Measurements from ENCODE around the gene PLPP2. TPM values are rescaled to one million over a fixed set of nuclear protein-coding genes. Genes with fewer than 3 reads are reported as not detected.

Gene PLPP2
- total and polyA plus RNA-seq, 9 of the 15 experiments (the other 6 are each of a cell fraction or from before 2014, with no cell fraction given) = 0.51 to 4.4 (median 2.2) TPM; not detected in 1

Other genes starting within 250 kb of the PLPP2 start
- gene OR4F17, start 184.3 kb downstream of the PLPP2 start, total RNA-seq (2014; rRNA removed) = not detected in 2 replicates
- gene OR4F17, start 184.3 kb downstream of the PLPP2 start, total RNA-seq (2014; rRNA removed; fragmentation: Illumina TruSeq; extraction: Trizol) = 0.15 TPM in 1 of 2 replicates, not detected in the other
- not detected in 2 replicates for gene OR4F17, start 184.3 kb downstream of the PLPP2 start, total RNA-seq (2015; rRNA removed; fragmentation: Illumina TruSeq; extraction: Trizol)
- gene OR4F17, start 184.3 kb downstream of the PLPP2 start, total RNA-seq (2021) = not detected in 2 replicates
- not detected in 2 replicates for gene OR4F17, start 184.3 kb downstream of the PLPP2 start, polyA plus RNA-seq (2011; rRNA removed)
- not detected in 2 replicates for gene OR4F17, start 184.3 kb downstream of the PLPP2 start, polyA plus RNA-seq (2014; fragmentation: Illumina TruSeq; extraction: Trizol)
- 1 to 10 TPM in 1 of 2 experiments, under 1 TPM in 1; 0.08 to 1.4 TPM for gene OR4F17, start 184.3 kb downstream of the PLPP2 start, polyA plus RNA-seq (2014; fragmentation: Nextera tagmentation; extraction: Ambion mirVana)
- not detected in 2 replicates for gene OR4F17, start 184.3 kb downstream of the PLPP2 start, polyA plus RNA-seq (2014; rRNA removed)
- gene MIER2, start 53.4 kb upstream of the PLPP2 start, total RNA-seq (2014; rRNA removed) = 18.0 and 23.8 TPM in 2 replicates
- 11.4 and 13.7 TPM in 2 replicates for gene MIER2, start 53.4 kb upstream of the PLPP2 start, total RNA-seq (2014; rRNA removed; fragmentation: Illumina TruSeq; extraction: Trizol)
- gene MIER2, start 53.4 kb upstream of the PLPP2 start, total RNA-seq (2015; rRNA removed; fragmentation: Illumina TruSeq; extraction: Trizol) = 15.2 and 15.6 TPM in 2 replicates
- gene MIER2, start 53.4 kb upstream of the PLPP2 start, total RNA-seq (2021) = 33.0 and 34.7 TPM in 2 replicates
- gene MIER2, start 53.4 kb upstream of the PLPP2 start, polyA plus RNA-seq (2011; rRNA removed) = 13.0 and 17.2 TPM in 2 replicates
- gene MIER2, start 53.4 kb upstream of the PLPP2 start, polyA plus RNA-seq (2014; fragmentation: Illumina TruSeq; extraction: Trizol) = 24.3 and 32.5 TPM in 2 replicates
- gene MIER2, start 53.4 kb upstream of the PLPP2 start, polyA plus RNA-seq (2014; fragmentation: Nextera tagmentation; extraction: Ambion mirVana) = under 1 TPM; 0.46 to 0.48 TPM
- gene MIER2, start 53.4 kb upstream of the PLPP2 start, polyA plus RNA-seq (2014; rRNA removed) = 20.5 and 32.9 TPM in 2 replicates
- gene C2CD4C, start 117.7 kb upstream of the PLPP2 start, total RNA-seq (2014; rRNA removed) = not detected in 2 replicates
- gene C2CD4C, start 117.7 kb upstream of the PLPP2 start, total RNA-seq (2014; rRNA removed; fragmentation: Illumina TruSeq; extraction: Trizol) = not detected in 2 replicates
- not detected in 2 replicates for gene C2CD4C, start 117.7 kb upstream of the PLPP2 start, total RNA-seq (2015; rRNA removed; fragmentation: Illumina TruSeq; extraction: Trizol)
- gene C2CD4C, start 117.7 kb upstream of the PLPP2 start, total RNA-seq (2021) = not detected in 2 replicates
- 0.01 and 0.07 TPM in 2 replicates for gene C2CD4C, start 117.7 kb upstream of the PLPP2 start, polyA plus RNA-seq (2011; rRNA removed)
- not detected in 2 replicates for gene C2CD4C, start 117.7 kb upstream of the PLPP2 start, polyA plus RNA-seq (2014; fragmentation: Illumina TruSeq; extraction: Trizol)
- not detected for gene C2CD4C, start 117.7 kb upstream of the PLPP2 start, polyA plus RNA-seq (2014; fragmentation: Nextera tagmentation; extraction: Ambion mirVana)
- 0.07 and 0.16 TPM in 2 replicates for gene C2CD4C, start 117.7 kb upstream of the PLPP2 start, polyA plus RNA-seq (2014; rRNA removed)
- gene SHC2, start 169.6 kb upstream of the PLPP2 start, total RNA-seq (2014; rRNA removed) = 0.14 TPM in 1 of 2 replicates, not detected in the other
- gene SHC2, start 169.6 kb upstream of the PLPP2 start, total RNA-seq (2014; rRNA removed; fragmentation: Illumina TruSeq; extraction: Trizol) = not detected in 2 replicates
- not detected in 2 replicates for gene SHC2, start 169.6 kb upstream of the PLPP2 start, total RNA-seq (2015; rRNA removed; fragmentation: Illumina TruSeq; extraction: Trizol)
- gene SHC2, start 169.6 kb upstream of the PLPP2 start, total RNA-seq (2021) = 0.16 and 0.20 TPM in 2 replicates
- 0.36 and 1.3 TPM in 2 replicates for gene SHC2, start 169.6 kb upstream of the PLPP2 start, polyA plus RNA-seq (2011; rRNA removed)
- gene SHC2, start 169.6 kb upstream of the PLPP2 start, polyA plus RNA-seq (2014; fragmentation: Illumina TruSeq; extraction: Trizol) = not detected in 2 replicates
- not detected for gene SHC2, start 169.6 kb upstream of the PLPP2 start, polyA plus RNA-seq (2014; fragmentation: Nextera tagmentation; extraction: Ambion mirVana)
- gene SHC2, start 169.6 kb upstream of the PLPP2 start, polyA plus RNA-seq (2014; rRNA removed) = 0.15 TPM in 1 of 2 replicates, not detected in the other
- gene MADCAM1, start 205.1 kb upstream of the PLPP2 start, total RNA-seq (2014; rRNA removed) = 0.09 and 0.20 TPM in 2 replicates
- not detected in 2 replicates for gene MADCAM1, start 205.1 kb upstream of the PLPP2 start, total RNA-seq (2014; rRNA removed; fragmentation: Illumina TruSeq; extraction: Trizol)
- not detected in 2 replicates for gene MADCAM1, start 205.1 kb upstream of the PLPP2 start, total RNA-seq (2015; rRNA removed; fragmentation: Illumina TruSeq; extraction: Trizol)
- gene MADCAM1, start 205.1 kb upstream of the PLPP2 start, total RNA-seq (2021) = 0.09 TPM in 1 of 2 replicates, not detected in the other
- 0.05 TPM in 1 of 2 replicates, not detected in the other for gene MADCAM1, start 205.1 kb upstream of the PLPP2 start, polyA plus RNA-seq (2011; rRNA removed)
- not detected in 2 replicates for gene MADCAM1, start 205.1 kb upstream of the PLPP2 start, polyA plus RNA-seq (2014; fragmentation: Illumina TruSeq; extraction: Trizol)
- gene MADCAM1, start 205.1 kb upstream of the PLPP2 start, polyA plus RNA-seq (2014; fragmentation: Nextera tagmentation; extraction: Ambion mirVana) = not detected
- 0.12 and 0.36 TPM in 2 replicates for gene MADCAM1, start 205.1 kb upstream of the PLPP2 start, polyA plus RNA-seq (2014; rRNA removed)
- 22.6 and 31.6 TPM in 2 replicates for gene TPGS1, start 216.1 kb upstream of the PLPP2 start, total RNA-seq (2014; rRNA removed)
- gene TPGS1, start 216.1 kb upstream of the PLPP2 start, total RNA-seq (2014; rRNA removed; fragmentation: Illumina TruSeq; extraction: Trizol) = 0.32 and 0.47 TPM in 2 replicates
- gene TPGS1, start 216.1 kb upstream of the PLPP2 start, total RNA-seq (2015; rRNA removed; fragmentation: Illumina TruSeq; extraction: Trizol) = 1.2 and 2.3 TPM in 2 replicates
- 13.0 and 15.5 TPM in 2 replicates for gene TPGS1, start 216.1 kb upstream of the PLPP2 start, total RNA-seq (2021)
- gene TPGS1, start 216.1 kb upstream of the PLPP2 start, polyA plus RNA-seq (2011; rRNA removed) = 0.93 and 1.2 TPM in 2 replicates
- 0.30 and 0.33 TPM in 2 replicates for gene TPGS1, start 216.1 kb upstream of the PLPP2 start, polyA plus RNA-seq (2014; fragmentation: Illumina TruSeq; extraction: Trizol)
- not detected for gene TPGS1, start 216.1 kb upstream of the PLPP2 start, polyA plus RNA-seq (2014; fragmentation: Nextera tagmentation; extraction: Ambion mirVana)
- gene TPGS1, start 216.1 kb upstream of the PLPP2 start, polyA plus RNA-seq (2014; rRNA removed) = 12.2 and 15.0 TPM in 2 replicates
- gene CDC34, start 240.4 kb upstream of the PLPP2 start, total RNA-seq (2014; rRNA removed) = 203 and 207 TPM in 2 replicates
- 33.0 and 36.2 TPM in 2 replicates for gene CDC34, start 240.4 kb upstream of the PLPP2 start, total RNA-seq (2014; rRNA removed; fragmentation: Illumina TruSeq; extraction: Trizol)
- gene CDC34, start 240.4 kb upstream of the PLPP2 start, total RNA-seq (2015; rRNA removed; fragmentation: Illumina TruSeq; extraction: Trizol) = 65.5 and 75.7 TPM in 2 replicates
- 125 and 130 TPM in 2 replicates for gene CDC34, start 240.4 kb upstream of the PLPP2 start, total RNA-seq (2021)
- 82.7 and 103 TPM in 2 replicates for gene CDC34, start 240.4 kb upstream of the PLPP2 start, polyA plus RNA-seq (2011; rRNA removed)
- 55.7 and 88.4 TPM in 2 replicates for gene CDC34, start 240.4 kb upstream of the PLPP2 start, polyA plus RNA-seq (2014; fragmentation: Illumina TruSeq; extraction: Trizol)
- gene CDC34, start 240.4 kb upstream of the PLPP2 start, polyA plus RNA-seq (2014; fragmentation: Nextera tagmentation; extraction: Ambion mirVana) = 1 to 10 TPM in 1 of 2 experiments, under 1 TPM in 1; 0.80 to 1.0 TPM
- 125 and 142 TPM in 2 replicates for gene CDC34, start 240.4 kb upstream of the PLPP2 start, polyA plus RNA-seq (2014; rRNA removed)

Measured in K562 (cell line).